COLO668 (cell line): Measurements from ENCODE around the gene SH3RF1.

ENCODE experiments used
- DNase-seq: peaks from one replicate; lab custom pipeline; 2025; ENCODE audit not compliant: unreplicated experiment; lab: John Stamatoyannopoulos, UW

Gene SH3RF1

GRCh38 chr4:169139021-169139420 lies 131.7 kb downstream of the SH3RF1 start:
- no peak for DNase-seq

GRCh38 chr4:169137558-169137920 lies 133.2 kb downstream of the SH3RF1 start:
- no peak for DNase-seq

- DNase-seq, result no peak
Observed at GRCh38 chr4:169136796-169137557, 133.8 kb downstream of the SH3RF1 start.

GRCh38 chr4:169136330-169136729 lies 134.4 kb downstream of the SH3RF1 start:
- DNase-seq, result no peak

- no peak for DNase-seq
Observed at GRCh38 chr4:169135776-169136175, 135.0 kb downstream of the SH3RF1 start.

GRCh38 chr4:169133932-169134331 lies 136.8 kb downstream of the SH3RF1 start:
- DNase-seq, result no peak

GRCh38 chr4:169132561-169133305 lies 138.0 kb downstream of the SH3RF1 start:
- DNase-seq, result no peak

- DNase-seq, result no peak
Observed at GRCh38 chr4:169131556-169132208, 139.1 kb downstream of the SH3RF1 start.

- no peak for DNase-seq
Observed at GRCh38 chr4:169128902-169129301, 141.9 kb downstream of the SH3RF1 start.

GRCh38 chr4:169127314-169127713 lies 143.4 kb downstream of the SH3RF1 start:
- no peak for DNase-seq

- no peak for DNase-seq
Observed at GRCh38 chr4:169124661-169125060, 146.1 kb downstream of the SH3RF1 start.

- DNase-seq, result no peak
Observed at GRCh38 chr4:169122422-169122821, 148.3 kb downstream of the SH3RF1 start.

GRCh38 chr4:169121861-169122382 lies 148.8 kb downstream of the SH3RF1 start:
- no peak for DNase-seq

GRCh38 chr4:169120624-169121023 lies 150.1 kb downstream of the SH3RF1 start:
- no peak for DNase-seq

- no peak for DNase-seq
Observed at GRCh38 chr4:169119536-169119935, 151.2 kb downstream of the SH3RF1 start.

GRCh38 chr4:169117591-169118081 lies 153.1 kb downstream of the SH3RF1 start:
- no peak for DNase-seq

GRCh38 chr4:169116270-169116901 lies 154.4 kb downstream of the SH3RF1 start:
- peak; percentile 40 for DNase-seq

- DNase-seq, result peak; percentile 71
Observed at GRCh38 chr4:169115897-169116254, 154.9 kb downstream of the SH3RF1 start.

GRCh38 chr4:169115144-169115896 lies 155.4 kb downstream of the SH3RF1 start:
- DNase-seq, result peak; percentile 49

GRCh38 chr4:169114341-169114974 lies 156.3 kb downstream of the SH3RF1 start:
- no peak for DNase-seq
